Measurements from ENCODE around the gene OSBPL8.
A peak's percentile ranks its signal among the peaks of the same experiment; 100 is the strongest.

The OSBPL8 gene

DNA sequence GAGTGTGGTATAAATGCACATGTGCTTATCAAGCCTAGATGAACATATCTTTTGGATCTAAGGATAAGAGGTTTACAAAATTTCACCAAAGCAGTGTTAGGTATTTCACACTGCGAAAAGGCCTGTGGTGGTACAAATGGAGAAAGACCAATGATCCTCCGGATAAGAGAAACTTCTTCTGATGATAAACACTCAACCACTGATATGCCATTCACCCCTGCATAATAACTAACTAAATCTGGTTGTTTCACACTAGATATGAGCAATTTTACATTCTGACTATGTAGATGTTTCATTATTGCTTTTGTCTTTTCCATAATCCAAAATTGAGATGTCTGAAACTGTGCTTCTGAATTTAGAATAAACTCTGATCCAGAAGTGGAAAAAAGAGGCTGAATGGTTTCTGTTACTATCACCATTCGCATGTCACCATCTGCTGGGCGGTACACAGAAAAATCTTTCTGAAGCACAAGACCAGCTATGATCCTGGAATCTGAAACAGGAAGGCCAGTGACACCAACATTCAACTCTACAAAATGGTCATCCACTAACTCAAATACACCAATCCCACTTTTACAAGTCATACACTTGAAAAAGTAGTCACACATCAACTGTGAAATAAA, 212.7 kb downstream of the OSBPL8 start:
- no peak overlapping the region for H3K27ac ChIP-seq

DNA sequence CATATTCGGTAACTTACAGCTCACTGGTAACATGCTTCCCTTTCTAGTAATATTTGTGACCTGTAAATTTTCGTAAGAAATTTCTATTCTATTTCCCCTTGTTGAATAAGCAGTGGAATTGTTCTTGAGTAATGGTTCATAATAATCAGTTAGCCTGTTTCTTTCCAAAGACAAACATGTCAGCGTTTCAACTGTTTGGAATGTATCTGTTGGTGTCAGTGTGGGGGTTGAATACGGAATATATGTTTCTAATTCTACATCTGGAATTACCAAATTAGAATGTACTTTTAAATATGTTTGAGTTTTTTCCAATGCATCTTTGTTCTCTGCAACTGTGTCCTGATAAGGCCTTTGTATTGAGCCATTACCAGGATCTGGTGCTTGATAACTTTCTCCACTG, 213.3 kb downstream of the OSBPL8 start:
- Histone ChIP-seq H3K27ac (no peak overlapping the region), H3K27me3 (replicated peaks) (no peaks in the 10 kb centered on the region), H3K4me3 (ENCODE audit: low read depth, low read length) (no peak overlapping the region), H3K36me3 (replicated peaks) (no peaks in the 10 kb centered on the region)
- TF ChIP-seq, protein P1, sequence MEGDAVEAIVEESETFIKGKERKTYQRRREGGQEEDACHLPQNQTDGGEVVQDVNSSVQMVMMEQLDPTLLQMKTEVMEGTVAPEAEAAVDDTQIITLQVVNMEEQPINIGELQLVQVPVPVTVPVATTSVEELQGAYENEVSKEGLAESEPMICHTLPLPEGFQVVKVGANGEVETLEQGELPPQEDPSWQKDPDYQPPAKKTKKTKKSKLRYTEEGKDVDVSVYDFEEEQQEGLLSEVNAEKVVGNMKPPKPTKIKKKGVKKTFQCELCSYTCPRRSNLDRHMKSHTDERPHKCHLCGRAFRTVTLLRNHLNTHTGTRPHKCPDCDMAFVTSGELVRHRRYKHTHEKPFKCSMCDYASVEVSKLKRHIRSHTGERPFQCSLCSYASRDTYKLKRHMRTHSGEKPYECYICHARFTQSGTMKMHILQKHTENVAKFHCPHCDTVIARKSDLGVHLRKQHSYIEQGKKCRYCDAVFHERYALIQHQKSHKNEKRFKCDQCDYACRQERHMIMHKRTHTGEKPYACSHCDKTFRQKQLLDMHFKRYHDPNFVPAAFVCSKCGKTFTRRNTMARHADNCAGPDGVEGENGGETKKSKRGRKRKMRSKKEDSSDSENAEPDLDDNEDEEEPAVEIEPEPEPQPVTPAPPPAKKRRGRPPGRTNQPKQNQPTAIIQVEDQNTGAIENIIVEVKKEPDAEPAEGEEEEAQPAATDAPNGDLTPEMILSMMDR (IDR thresholded peaks at IDR 0.05; ENCODE audit: low read depth, low read length, missing control alignments), result no peak
- DNase-seq, result no peak
- in situ Hi-C loops (cut with HindIII; ENCODE audit: low pct_ligation_motif_present, low sequenced_read_pairs), result loop anchor here (25.0 kb wide), 1 partner anchor 259 kb away; the partner anchor contains the start of gene NAP1L1

More for the DNA sequence above, 212.7 kb downstream of the OSBPL8 start:
- in situ Hi-C loops (cut with HindIII; ENCODE audit: low pct_ligation_motif_present, low sequenced_read_pairs), result loop anchor here (25.0 kb wide), 1 partner anchor 260 kb away; the partner anchor contains the start of gene NAP1L1
- H3K4me3 ChIP-seq (ENCODE audit: low read depth, low read length), result peak overlapping the region; percentile 88
- TF ChIP-seq, protein P1 (IDR thresholded peaks at IDR 0.05; ENCODE audit: low read depth, low read length, missing control alignments), result peak; percentile 63
- H3K36me3 ChIP-seq (replicated peaks), result no peaks in the 10 kb centered on the region
- no peaks in the 10 kb centered on the region for H3K27me3 ChIP-seq (replicated peaks)
- peak; percentile 70 for DNase-seq

DNA sequence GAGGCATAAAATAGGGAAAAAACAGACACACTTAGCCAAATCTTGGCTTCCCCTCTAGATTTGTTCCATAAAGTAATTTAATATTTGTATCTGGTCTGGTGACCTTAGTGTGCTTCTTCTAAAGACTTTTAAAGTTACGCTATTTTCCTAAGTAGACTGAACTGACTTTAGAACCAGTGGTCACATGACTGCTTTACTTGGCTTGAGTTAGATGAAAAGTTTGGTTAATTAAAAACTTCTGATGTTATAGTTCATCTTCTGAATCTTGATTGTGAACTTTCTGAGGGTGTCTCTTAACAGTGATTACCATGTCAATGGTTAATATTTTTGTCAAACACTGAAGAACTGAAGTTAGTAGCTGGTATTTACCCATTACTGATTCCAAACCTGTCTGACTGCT, 214.0 kb downstream of the OSBPL8 start:
- no peaks in the 10 kb centered on the region for H3K27me3 ChIP-seq (replicated peaks)
- H3K36me3 ChIP-seq (replicated peaks), result no peaks in the 10 kb centered on the region
- in situ Hi-C loops (cut with HindIII; ENCODE audit: low pct_ligation_motif_present, low sequenced_read_pairs), result loop anchor here (25.0 kb wide), 1 partner anchor 258 kb away; the partner anchor contains the start of gene NAP1L1
- no peak overlapping the region for H3K4me3 ChIP-seq (ENCODE audit: low read depth, low read length)
- no peak overlapping the region for H3K27ac ChIP-seq
- TF ChIP-seq, protein P1 (IDR thresholded peaks at IDR 0.05; ENCODE audit: low read depth, low read length, missing control alignments), result no peak
- no peak for DNase-seq

DNA sequence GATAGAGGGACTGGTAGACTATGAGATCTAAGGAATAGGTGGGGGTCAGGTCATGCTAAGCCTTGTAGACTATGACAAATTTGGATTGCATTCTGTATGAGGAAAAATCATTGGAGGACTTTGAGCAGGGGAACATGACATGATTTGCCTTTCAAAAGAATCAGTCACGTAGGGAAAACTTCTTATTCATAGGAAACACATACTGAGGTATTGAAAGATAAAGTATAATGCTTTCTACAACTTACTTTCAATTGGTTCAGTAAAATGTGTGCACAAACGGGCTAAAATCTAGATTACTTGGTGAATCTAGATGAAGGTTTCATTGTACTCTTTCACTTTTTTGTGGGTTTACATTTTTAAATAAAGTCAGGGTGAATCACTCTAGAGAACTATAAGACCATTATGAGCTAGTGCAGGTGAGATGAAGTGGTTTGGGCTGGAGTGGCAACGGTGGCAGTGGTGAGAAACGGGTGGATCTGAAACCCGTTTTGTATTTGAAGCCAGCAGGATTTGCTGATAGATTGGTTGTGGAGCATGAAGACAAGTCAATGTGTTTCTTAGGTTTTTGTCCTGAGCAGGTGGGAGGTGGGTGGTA, 218.0 kb downstream of the OSBPL8 start:
- TF ChIP-seq, protein P1 (IDR thresholded peaks at IDR 0.05; ENCODE audit: low read depth, low read length, missing control alignments), result no peak
- H3K36me3 ChIP-seq (replicated peaks), result no peaks in the 10 kb centered on the region
- no peak for DNase-seq
- H3K27ac ChIP-seq, result no peak overlapping the region
- in situ Hi-C loops (cut with HindIII; ENCODE audit: low pct_ligation_motif_present, low sequenced_read_pairs), result loop anchor here (25.0 kb wide), 1 partner anchor 254 kb away; the partner anchor contains the start of gene NAP1L1
- H3K27me3 ChIP-seq (replicated peaks), result no peaks in the 10 kb centered on the region
- no peak overlapping the region for H3K4me3 ChIP-seq (ENCODE audit: low read depth, low read length)

DNA sequence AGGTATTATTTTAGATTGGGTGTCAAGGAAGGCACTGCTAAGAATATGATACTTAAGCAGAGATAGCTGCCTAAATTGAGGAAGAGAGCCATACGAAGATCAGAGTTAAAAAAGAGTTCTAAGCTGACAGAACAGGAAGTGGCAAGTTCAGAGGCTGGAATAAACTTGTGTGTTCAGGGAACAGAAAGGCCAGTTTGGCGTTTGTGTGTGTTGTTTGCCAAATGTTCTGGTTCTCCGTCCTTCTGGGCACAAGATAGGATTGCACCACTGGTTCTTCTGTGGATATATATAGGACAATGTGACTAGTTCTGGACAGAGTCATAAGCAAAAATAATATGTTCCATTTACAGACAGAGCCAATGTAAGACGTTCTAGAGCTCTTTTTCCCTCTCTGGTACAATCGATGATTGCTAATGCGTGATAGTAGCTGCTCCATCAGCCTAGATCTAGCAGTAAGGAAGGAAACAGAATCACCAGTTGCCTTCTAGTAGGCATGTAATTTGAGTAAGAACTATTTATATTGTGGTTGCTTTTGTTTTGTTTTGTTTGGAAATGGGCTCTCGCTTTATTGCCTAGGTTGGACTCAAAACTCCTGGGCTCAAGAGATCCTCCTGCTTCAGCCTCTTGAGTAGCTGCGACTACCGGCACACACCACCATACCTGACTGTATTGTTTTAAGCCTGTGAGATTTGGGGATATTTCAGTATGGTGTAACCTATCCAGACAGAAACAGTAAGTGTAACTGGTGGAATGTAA, 218.7 kb downstream of the OSBPL8 start:
- no peaks in the 10 kb centered on the region for H3K36me3 ChIP-seq (replicated peaks)
- TF ChIP-seq, protein P1 (IDR thresholded peaks at IDR 0.05; ENCODE audit: low read depth, low read length, missing control alignments), result no peak
- in situ Hi-C loops (cut with HindIII; ENCODE audit: low pct_ligation_motif_present, low sequenced_read_pairs), result loop anchor here (25.0 kb wide), 1 partner anchor 254 kb away; the partner anchor contains the start of gene NAP1L1
- no peak overlapping the region for H3K4me3 ChIP-seq (ENCODE audit: low read depth, low read length)
- no peaks in the 10 kb centered on the region for H3K27me3 ChIP-seq (replicated peaks)
- no peak for DNase-seq
- H3K27ac ChIP-seq, result no peak overlapping the region

All from brain microvascular endothelial cell (primary cell).